Neuronal stem cell (in vitro differentiated cells): ENCODE results near the gene RNF135.
A peak's percentile ranks its signal among the peaks of the same experiment; 100 is the strongest.

Source experiments
- DNase-seq: peaks from one replicate; pipeline ENCODE4 v3.0.0-alpha.2; 2013; ENCODE audit warnings: low spot score
- H2AFZ ChIP-seq: one replicate; pipeline ENCODE4 v1.6.1; 2013; ENCODE audit warnings: mild to moderate bottlenecking, low read length, inconsistent platforms
- H2AK5ac ChIP-seq: 2 replicates; pipeline ENCODE4 v1.6.1; 2013; ENCODE audit warnings: low read depth, mild to moderate bottlenecking, inconsistent platforms, low read length, moderate library complexity, mixed read lengths
- H2BK120ac ChIP-seq: 2 replicates; pipeline ENCODE4 v1.6.1; 2013; ENCODE audit warnings: low read depth, mild to moderate bottlenecking, inconsistent platforms, low read length, moderate library complexity, mixed read lengths
- H2BK12ac ChIP-seq: one replicate; pipeline ENCODE4 v1.6.1; 2013; ENCODE audit warnings: low read length, inconsistent platforms
- H2BK15ac ChIP-seq: 2 replicates; pipeline ENCODE4 v1.6.1; 2013; ENCODE audit warnings: mild to moderate bottlenecking, low read length, inconsistent platforms, mixed read lengths
- H2BK5ac ChIP-seq: one replicate; pipeline ENCODE4 v1.6.1; 2013; ENCODE audit warnings: inconsistent platforms, mild to moderate bottlenecking, low read length, moderate library complexity
- H3K14ac ChIP-seq: one replicate; pipeline ENCODE4 v1.6.1; 2013; ENCODE audit warnings: low read length, inconsistent platforms
- H3K18ac ChIP-seq: 2 replicates; pipeline ENCODE4 v1.6.1; 2013; ENCODE audit warnings: low read length, inconsistent platforms
- H3K23ac ChIP-seq: 2 replicates; pipeline ENCODE4 v1.6.1; 2013; ENCODE audit warnings: low read depth, mild to moderate bottlenecking, mixed read lengths, low read length, inconsistent platforms; ENCODE audit not compliant: poor library complexity
- H3K27ac ChIP-seq: replicated peaks from 3 replicates; pipeline ENCODE4 v1.5.1; 2013; ENCODE audit warnings: low read length, inconsistent platforms
- H3K27me3 ChIP-seq, 3 experiments: 2 replicates each; pipeline ENCODE4 v1.6.1; 2013; ENCODE audit warnings: low read length in 3 of 3, mild to moderate bottlenecking in 2 of 3, inconsistent platforms in 1 of 3, low read depth in 1 of 3, mixed read lengths in 1 of 3, moderate library complexity in 1 of 3; ENCODE audit not compliant: control insufficient read depth in 3 of 3, insufficient read depth in 3 of 3
- H3K36me3 ChIP-seq, 2 donors: replicated peaks in 1 of 2; 2 replicates each; pipeline ENCODE4 v1.6.1; 2013; ENCODE audit warnings: low read length in 2 of 2; ENCODE audit not compliant: control insufficient read depth in 2 of 2, insufficient read depth in 2 of 2
- H3K4ac ChIP-seq: 2 replicates; pipeline ENCODE4 v1.6.1; 2013; ENCODE audit warnings: inconsistent platforms, mild to moderate bottlenecking, low read length, moderate library complexity
- H3K4me1 ChIP-seq, 2 donors: 1 replicate in 1 of 2; 2 replicates in 1 of 2; pipeline ENCODE4 v1.6.1; 2013; ENCODE audit warnings: low read length in 2 of 2, low read depth in 1 of 2; ENCODE audit not compliant: control insufficient read depth in 2 of 2, insufficient read depth in 1 of 2
- H3K4me2 ChIP-seq: one replicate; pipeline ENCODE4 v1.6.1; 2013; ENCODE audit warnings: mild to moderate bottlenecking, low read length, inconsistent platforms; ENCODE audit not compliant: insufficient read depth, poor library complexity, severe bottlenecking
- H3K4me3 ChIP-seq, 2 donors: 2 replicates each; pipeline ENCODE4 v1.5.1; 2013; ENCODE audit warnings: low read length in 2 of 2, mild to moderate bottlenecking in 2 of 2, inconsistent platforms in 1 of 2, moderate library complexity in 1 of 2
- H3K79me1 ChIP-seq: one replicate; pipeline ENCODE4 v1.6.1; 2013; ENCODE audit warnings: low read depth, mild to moderate bottlenecking, inconsistent platforms, low read length, moderate library complexity
- H3K9ac ChIP-seq: one replicate; pipeline ENCODE4 v1.6.1; 2013; ENCODE audit warnings: mild to moderate bottlenecking, low read depth, low read length, inconsistent platforms; ENCODE audit not compliant: poor library complexity
- H3K9me3 ChIP-seq, 2 donors: replicated peaks in 1 of 2; 2 replicates each; pipeline versions ENCODE3 to v1.6.1; 2013; ENCODE audit warnings: low read length in 2 of 2, mild to moderate bottlenecking in 2 of 2, inconsistent platforms in 1 of 2, low read depth in 1 of 2, mixed read lengths in 1 of 2, moderate library complexity in 1 of 2; ENCODE audit not compliant: control insufficient read depth in 2 of 2, insufficient read depth in 1 of 2
- H4K8ac ChIP-seq: one replicate; pipeline ENCODE4 v1.6.1; 2013; ENCODE audit warnings: low read depth, mild to moderate bottlenecking, inconsistent platforms, low read length, moderate library complexity
- H4K91ac ChIP-seq: one replicate; pipeline ENCODE4 v1.6.1; 2013; ENCODE audit warnings: low read length, low read depth, mild to moderate bottlenecking, inconsistent platforms; ENCODE audit not compliant: poor library complexity
- WGBS, 2 donors: extraction: QIAGEN DNeasy Blood & Tissue Kit; methylation state at CpG; one replicate each; pipeline ENCODE4 v1.1.7; 2013; ENCODE audit warnings: missing lambda C conversion rate in 2 of 2, mixed read lengths in 1 of 2; ENCODE audit not compliant: insufficient read length in 2 of 2, insufficient replicate concordance in 1 of 2; ENCODE audit errors: extremely low coverage in 2 of 2; 5-methylcytosine and 5-hydroxymethylcytosine counted together

The RNF135 gene

DNA sequence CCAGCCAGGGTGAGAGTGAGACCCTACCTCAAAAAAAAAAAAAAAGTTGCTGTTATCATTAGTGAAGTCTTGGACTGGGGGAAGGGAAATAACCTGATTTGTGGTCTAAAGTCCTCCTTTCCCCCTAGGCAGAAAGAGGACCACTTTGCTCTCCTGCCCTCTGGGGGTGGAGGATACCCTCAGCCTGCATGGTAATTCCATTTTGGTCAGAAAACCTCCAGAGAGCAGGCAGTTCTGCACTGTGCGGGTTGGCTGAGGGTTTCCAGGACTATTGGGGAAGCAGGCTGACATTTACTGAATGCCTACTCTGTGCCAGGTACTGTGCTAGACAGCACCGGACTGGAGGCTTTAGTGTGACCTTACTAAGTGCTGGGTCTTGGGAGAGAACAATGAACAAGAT lies 46.5 kb upstream of the RNF135 start:
- Histone ChIP-seq H2AK5ac (no peak overlapping the region), H3K36me3 (no peaks in the 10 kb centered on the region), H3K27ac (no peak overlapping the region), H3K4ac (no peak overlapping the region), H3K18ac (no peak overlapping the region), H2BK12ac (no peak overlapping the region), H2BK120ac (no peak overlapping the region), H3K27me3 (peaks cover 9 to 71% (median 32%) of the 10 kb centered on the region in 3 experiments), H3K79me1 (no peaks in the 10 kb centered on the region), H3K4me3 (no peak overlapping the region), H4K8ac (no peak overlapping the region), H3K14ac (no peak overlapping the region), H3K9me3 (peaks cover 0 to 2% of the 10 kb centered on the region in 2 donors), H3K23ac (no peak overlapping the region), H3K4me1 (peaks cover 5 to 6% of the 10 kb centered on the region in 2 donors), H2BK15ac (no peak overlapping the region), H3K9ac (no peak overlapping the region), H2AFZ (no peak overlapping the region), H2BK5ac (no peak overlapping the region), H4K91ac (no peak overlapping the region), H3K4me2 (no peak overlapping the region)
- WGBS, 2 donors = no CpG with 5 or more reads among the region's 2 CpGs
- DNase-seq = no peak

- Histone ChIP-seq H2BK15ac (no peak overlapping the region), H3K18ac (no peak overlapping the region), H4K91ac (no peak overlapping the region), H3K4me2 (no peak overlapping the region), H4K8ac (no peak overlapping the region), H2BK120ac (no peak overlapping the region), H3K4me3 (no peak overlapping the region), H3K27me3 (peaks cover 9 to 63% (median 25%) of the 10 kb centered on the region in 3 experiments), H3K9ac (no peak overlapping the region), H3K23ac (no peak overlapping the region), H3K27ac (no peak overlapping the region), H3K36me3 (no peaks in the 10 kb centered on the region), H3K79me1 (no peaks in the 10 kb centered on the region), H3K14ac (no peak overlapping the region), H2AK5ac (no peak overlapping the region), H2BK5ac (no peak overlapping the region), H3K4ac (no peak overlapping the region), H3K4me1 (peaks cover 0 to 3% of the 10 kb centered on the region in 2 donors), H3K9me3 (peaks cover 0 to 2% of the 10 kb centered on the region in 2 donors), H2AFZ (no peak overlapping the region), H2BK12ac (no peak overlapping the region)
- WGBS, 2 donors = no CpG with 5 or more reads among the region's 6 CpGs
- no peak for DNase-seq
These were observed 44.3 kb upstream of the RNF135 start for GRCh38 chr17:30926516-30926915.

- Histone ChIP-seq H2BK5ac (no peak overlapping the region), H2AK5ac (no peak overlapping the region), H3K27ac (no peak overlapping the region), H3K9me3 (peaks cover 0 to 2% of the 10 kb centered on the region in 2 donors), H3K4me1 (peaks cover 0 to 1% of the 10 kb centered on the region in 2 donors), H3K14ac (no peak overlapping the region), H3K18ac (no peak overlapping the region), H3K9ac (no peak overlapping the region), H3K4ac (no peak overlapping the region), H2BK120ac (no peak overlapping the region), H3K36me3 (no peaks in the 10 kb centered on the region), H4K8ac (no peak overlapping the region), H3K23ac (no peak overlapping the region), H3K4me2 (no peak overlapping the region), H4K91ac (no peak overlapping the region), H2BK15ac (no peak overlapping the region), H3K4me3 (no peak overlapping the region), H3K27me3 (peaks cover 3 to 50% (median 13%) of the 10 kb centered on the region in 3 experiments), H2BK12ac (no peak overlapping the region), H3K79me1 (no peaks in the 10 kb centered on the region), H2AFZ (no peak overlapping the region)
- WGBS, 2 donors = no CpG with 5 or more reads among the region's 5 CpGs
- no peak for DNase-seq
These were observed 43.1 kb upstream of the RNF135 start for GRCh38 chr17:30927756-30928155.

DNA sequence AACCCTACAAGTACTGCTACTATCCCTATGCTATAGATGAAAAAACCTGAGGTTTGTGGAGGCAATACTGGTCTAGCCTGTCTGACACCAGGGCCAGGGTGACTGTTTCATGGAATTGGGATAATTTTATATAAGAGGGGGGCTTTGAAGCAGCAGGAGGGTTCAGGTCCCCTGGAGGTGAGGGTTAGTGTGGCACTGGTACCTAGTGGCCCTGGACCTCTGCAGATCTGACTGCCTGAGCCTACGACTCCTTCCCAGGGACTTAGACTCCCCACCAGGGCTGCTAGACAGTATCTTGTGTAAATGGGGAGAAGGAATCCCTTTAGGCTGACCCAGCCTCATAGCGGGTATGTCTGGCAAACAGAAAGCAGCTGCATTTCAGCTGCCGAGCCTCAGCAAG lies 42.3 kb upstream of the RNF135 start:
- Histone ChIP-seq H2BK12ac (no peak overlapping the region), H3K4me2 (no peak overlapping the region), H3K79me1 (no peaks in the 10 kb centered on the region), H3K4me1 (peaks cover 0 to 1% of the 10 kb centered on the region in 2 donors), H3K4me3 (no peak overlapping the region), H2BK5ac (no peak overlapping the region), H3K23ac (no peak overlapping the region), H4K8ac (no peak overlapping the region), H4K91ac (no peak overlapping the region), H2AK5ac (no peak overlapping the region), H3K27me3 (peaks cover 0 to 42% (median 6%) of the 10 kb centered on the region in 3 experiments), H3K27ac (no peak overlapping the region), H3K14ac (no peak overlapping the region), H3K18ac (no peak overlapping the region), H3K4ac (no peak overlapping the region), H2BK120ac (no peak overlapping the region), H3K9me3 (no peaks in the 10 kb centered on the region), H2BK15ac (no peak overlapping the region), H2AFZ (peak overlapping the region; percentile 54), H3K9ac (no peak overlapping the region), H3K36me3 (no peaks in the 10 kb centered on the region)
- WGBS, 2 donors = no CpG with 5 or more reads among the region's 3 CpGs
- DNase-seq = no peak
